ENCODE data around the gene VAMP2.

The VAMP2 gene

GRCh38 chr17:8153957-8154607 lies 8.7 kb downstream of the VAMP2 start:
- DNase-seq: peak; percentile 98

- DNase-seq: peak; percentile 89
Observed at GRCh38 chr17:8153525-8153956, 9.2 kb downstream of the VAMP2 start.

DNA sequence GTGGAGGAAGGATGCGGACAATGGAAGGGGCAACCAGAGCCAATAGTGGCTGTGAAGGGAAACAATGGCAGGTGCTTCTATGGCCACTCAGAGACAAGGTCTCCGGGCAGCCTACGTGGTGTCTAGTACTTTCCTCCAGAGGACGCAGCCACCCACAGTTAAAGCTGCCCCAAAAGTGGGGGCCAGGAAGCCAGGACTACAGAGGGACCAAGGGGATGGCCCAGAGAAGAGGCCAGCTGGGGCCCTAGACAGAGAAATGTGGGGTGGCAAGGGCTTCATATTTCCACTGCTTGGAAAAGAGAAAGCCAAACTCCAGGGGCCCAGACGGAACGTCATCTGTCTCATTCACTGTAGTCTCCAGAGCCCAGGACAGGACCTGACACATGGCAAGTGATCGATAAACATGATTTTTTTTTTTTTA lies 9.7 kb downstream of the VAMP2 start:
- DNase-seq: no peak

DNA sequence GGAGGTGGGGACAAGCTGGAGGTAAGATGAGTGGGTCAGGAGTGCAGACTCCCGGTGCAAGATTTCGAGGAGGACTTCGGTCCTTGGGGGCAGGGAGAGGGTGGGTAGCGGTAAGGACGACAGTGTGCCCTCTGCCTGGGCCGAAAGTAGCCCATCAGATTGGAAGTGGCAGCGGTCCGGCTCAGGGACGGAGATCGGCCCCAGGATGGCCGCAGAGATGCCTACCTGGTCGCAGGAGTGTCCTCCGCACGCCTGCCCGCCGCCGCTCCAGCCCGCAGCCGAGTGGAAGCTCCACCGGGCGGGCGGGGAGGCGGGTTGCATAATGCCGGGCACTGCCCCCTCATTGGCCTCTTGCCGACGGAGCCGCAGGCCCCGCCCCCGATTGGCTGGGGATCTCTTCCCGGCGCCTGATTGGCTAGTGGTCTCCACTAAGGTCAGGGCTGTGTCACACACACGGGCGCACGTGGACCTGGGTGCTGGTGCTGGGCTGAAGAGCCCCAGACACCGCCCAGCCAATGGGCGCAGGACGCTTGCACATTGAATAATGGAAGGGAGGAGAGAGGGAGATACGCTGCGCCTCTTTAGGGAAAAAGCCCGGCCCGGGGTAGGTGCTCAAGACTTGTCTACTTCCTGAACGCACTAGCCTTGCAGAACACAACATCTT lies 10.5 kb downstream of the VAMP2 start, which contains the start of gene PER1:
TSS of gene PER1 (minus strand) at position 293 of the 664 bp plus-strand sequence. CDS start 1,698 bp downstream, outside the sequence.
- peak; percentile 98 for DNase-seq

GRCh38 chr17:8151641-8152111 lies 11.1 kb downstream of the VAMP2 start:
- peak; percentile 38 for DNase-seq

DNA sequence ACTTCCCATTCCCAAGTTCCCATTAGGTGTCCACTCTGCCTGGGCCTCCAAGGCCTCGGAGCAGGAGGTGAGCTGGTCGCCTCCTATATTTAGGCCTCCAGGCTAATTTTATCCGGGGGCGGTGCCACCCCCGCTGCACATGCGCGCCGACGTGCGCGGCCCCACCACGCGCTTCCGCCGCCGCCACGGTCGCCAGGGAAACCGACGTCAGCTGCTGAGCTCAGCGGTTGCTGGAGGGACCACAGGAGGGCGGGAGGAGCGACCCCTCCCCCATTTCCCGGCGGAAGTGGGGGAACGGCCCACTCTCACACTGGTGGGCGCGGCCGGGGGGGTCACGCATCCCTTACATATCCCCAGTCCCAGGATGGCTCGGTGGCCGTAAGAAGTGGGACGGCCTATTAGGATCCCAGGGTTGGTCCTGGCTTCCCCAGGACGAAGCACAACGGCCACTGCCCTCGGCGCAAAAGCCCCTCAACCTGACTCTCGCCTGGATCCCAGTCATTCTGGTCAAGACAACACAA lies 11.6 kb downstream of the VAMP2 start:
- DNase-seq: peak; percentile 71

DNA sequence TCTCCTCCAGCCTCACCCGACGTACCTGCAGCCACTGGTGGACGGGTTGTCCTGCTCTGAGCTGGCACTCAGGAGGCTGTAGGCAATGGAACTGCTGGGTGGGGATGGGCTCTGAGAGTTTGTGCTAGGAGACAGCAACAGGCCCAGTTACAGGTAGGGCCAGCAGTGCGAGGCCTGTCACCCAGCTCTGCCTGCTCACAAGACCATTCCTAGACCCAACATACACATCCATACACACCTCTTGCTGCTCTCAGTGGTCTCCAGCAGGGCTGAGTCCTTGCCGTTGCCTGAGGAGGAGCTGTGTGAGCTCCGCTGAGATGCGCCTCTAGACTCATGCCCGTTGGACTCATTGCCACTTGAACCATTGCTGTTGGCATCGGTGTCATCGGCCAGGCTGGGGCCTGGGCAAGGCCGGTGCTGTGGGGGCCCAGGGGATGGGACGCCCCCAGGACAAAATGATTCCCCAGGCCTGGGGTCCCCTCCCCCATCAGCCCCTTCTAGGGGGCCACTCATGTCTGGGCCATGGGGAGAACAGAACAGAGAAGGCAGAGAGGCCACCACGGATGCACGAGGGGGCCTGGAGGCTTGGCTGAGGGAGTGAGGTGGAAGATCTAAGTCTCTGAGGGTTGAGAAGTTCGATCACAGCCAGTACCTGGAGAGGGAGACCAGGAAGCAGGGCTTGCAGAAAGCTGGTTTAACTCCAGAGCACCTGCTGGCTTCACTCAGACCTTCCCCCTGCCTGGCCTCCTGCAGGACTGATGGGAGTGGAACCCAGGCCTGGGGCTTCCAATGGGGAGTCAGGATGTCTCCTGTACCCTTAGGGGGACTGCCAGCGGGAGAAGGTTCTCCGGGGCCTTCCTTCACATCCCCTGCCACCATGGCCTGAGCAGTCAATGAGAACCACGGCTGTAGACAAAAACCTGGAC lies 12.3 kb downstream of the VAMP2 start:
- no peak for DNase-seq

DNA sequence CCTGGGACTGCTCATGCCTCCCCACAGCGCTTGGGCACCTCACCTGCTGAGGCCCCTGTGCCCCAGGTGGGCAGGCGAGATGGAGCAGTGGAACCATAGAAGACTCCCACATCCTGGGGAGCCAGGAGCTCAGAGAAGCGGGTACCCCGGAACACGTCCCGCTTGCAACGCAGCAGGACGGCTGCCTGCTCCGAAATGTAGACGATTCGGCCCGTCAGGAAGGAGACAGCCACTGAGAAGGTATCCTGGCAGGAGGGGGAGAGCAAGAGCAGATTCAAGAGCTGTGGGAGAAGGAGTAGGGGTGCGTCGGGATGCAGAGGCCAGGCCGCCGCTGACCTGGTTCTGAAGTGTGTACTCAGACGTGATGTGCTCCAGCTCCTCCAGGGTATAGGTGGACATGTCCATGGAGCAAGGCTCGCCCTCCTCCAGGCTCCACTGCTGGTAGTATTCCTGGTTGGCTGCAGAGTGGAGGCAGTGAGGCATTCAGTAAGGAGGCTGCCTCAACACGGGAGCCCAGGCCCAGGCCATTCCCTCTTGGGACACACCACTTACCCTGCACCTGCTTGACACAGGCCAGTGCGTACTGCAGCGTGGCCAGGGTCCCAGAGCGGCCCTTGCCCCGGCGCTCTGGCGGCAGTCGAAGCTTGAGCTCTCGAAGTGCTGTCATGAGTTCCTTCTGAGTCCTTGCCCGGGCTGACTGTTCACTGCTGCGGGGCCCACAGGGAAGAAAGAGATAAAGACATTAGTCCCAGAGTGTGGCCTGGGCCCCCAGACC lies 13.1 kb downstream of the VAMP2 start:
- DNase-seq: no peak

DNA sequence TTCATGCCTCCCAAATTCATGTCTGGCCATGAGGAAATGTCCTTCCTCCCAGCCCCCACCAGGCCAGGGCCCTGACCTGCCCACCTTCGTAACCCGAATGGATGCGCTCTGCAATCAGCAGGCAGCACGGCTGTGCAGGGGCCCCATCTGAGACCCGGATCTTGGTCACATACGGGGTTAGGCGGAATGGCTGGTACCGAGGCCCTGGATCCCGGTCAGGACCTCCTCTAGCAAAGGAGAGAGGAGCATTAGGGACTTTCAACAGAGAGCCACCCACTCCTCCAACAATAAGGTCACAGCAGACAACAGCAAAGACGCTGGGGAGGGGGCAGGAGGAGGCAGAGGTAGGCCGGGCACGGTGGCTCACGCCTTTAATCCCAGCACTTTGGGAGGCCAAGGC lies 14.2 kb downstream of the VAMP2 start:
- DNase-seq: no peak

DNA sequence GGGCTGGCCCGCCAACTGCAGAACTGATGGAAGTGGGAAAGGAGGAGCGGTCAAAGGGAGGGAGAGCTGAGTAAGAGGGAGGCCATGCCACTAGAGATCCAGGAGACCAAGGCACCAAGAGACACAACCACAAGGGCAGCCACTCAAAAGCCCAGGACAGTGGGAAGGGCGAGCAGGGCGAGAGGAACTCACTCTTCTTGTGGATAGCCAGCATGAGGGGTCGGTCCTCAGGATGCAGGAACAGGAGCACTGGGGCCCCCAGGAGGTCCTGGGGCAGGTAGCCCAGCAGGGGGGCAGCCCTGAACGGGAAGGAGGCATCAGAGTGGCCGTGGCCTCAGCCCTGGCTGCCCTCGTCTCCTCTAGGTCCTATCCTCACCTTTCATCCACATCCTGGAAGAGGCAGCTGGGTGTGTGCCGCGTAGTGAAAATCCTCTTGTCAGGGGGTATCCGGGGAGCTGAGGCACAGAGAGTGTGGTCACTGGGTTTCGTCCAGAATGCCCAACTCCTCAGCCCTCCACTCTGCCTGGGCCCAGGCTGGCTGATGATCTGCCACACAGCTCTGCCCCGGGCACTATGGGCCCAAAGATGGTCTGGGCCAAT lies 14.8 kb downstream of the VAMP2 start:
- no peak for DNase-seq

DNA sequence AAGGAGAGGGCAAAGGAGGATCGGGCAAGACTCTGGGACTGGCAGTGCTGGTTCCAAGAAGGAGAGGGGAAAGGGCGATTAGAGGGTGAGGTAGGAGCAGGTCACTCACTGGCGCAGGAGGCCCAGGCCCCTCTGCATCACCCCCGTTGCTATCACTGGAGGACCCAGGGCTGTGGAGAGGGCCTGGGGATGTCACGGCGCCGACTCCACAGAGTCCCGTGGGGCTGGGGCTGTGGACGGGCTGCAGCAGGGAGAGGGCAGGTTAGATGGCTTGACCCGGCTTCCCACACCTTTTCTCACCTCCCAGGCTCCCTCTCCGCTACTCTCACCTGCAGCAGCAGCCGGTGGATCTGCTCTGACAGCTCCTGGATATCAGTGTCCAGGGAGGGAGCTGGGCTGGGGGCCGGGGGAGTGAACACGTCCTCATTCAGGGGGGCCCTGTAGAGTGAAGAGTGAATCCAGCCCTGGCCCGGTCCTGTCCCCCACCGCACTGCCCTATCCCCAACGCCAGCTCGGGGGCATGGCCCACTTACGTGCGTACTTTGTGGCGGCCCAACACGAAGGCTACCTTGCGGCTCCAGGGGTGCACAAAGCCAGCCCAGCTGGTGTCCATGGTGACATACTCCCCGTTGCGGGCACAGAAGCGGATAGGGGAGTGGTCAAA lies 15.5 kb downstream of the VAMP2 start:
- no peak for DNase-seq

DNA sequence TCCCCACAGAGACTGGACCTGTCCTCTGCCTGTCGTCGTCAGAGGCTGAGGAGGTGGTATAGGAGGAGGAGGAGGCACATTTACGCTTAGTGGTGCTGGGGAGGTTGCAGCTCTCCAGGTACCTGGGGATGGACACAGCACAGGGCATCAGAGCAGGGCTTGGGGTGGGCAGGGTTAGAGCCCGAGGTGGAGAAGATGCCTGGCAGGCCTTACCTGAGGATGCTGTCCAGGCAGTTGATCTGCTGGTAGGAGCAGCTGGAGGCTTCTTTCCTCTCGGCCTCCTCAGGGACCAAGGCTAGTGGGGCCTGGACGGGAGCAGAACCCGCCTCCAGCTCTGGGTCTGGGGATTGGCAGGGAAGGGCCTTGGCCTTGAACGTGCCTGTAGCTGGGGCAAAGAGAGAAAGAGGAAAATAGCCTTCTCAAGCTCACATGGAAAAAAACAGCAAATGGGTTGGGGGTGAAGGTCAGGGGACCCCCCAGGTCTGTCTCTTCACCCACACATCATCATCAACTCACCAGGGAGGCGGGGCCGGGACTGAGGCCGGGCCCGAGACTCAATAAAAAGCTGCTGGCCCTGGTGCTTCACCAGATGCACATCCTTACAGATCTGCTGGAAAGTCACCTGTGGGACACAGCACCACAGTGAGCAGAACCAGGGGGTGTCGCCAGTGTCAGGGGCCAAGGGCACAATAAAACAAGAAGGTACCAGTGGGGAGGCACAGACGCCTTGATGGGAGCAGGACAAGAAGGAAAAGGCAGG lies 16.2 kb downstream of the VAMP2 start:
- DNase-seq: no peak

DNA sequence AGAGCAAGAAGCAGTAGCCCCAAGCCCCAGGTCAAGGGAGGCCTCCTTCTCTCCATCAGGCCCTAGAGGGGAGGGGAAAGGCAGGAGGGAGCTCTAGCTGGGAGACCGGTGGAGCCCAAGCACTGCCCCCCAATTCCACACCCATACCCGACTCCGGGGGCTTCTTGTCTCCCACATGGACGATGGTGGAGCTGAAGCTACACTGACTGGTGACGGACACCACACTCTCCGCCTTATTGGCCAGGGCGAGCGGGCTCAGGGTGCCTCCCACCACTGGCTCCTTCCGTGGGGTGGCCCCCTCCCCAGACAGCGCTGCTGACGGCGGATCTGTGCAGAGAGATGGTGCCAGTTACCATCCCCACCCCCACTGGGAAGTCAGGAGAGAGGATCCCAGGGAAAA lies 16.9 kb downstream of the VAMP2 start:
- no peak for DNase-seq

GRCh38 chr17:8144401-8145231 lies 18.1 kb downstream of the VAMP2 start:
- DNase-seq: no peak

DNA sequence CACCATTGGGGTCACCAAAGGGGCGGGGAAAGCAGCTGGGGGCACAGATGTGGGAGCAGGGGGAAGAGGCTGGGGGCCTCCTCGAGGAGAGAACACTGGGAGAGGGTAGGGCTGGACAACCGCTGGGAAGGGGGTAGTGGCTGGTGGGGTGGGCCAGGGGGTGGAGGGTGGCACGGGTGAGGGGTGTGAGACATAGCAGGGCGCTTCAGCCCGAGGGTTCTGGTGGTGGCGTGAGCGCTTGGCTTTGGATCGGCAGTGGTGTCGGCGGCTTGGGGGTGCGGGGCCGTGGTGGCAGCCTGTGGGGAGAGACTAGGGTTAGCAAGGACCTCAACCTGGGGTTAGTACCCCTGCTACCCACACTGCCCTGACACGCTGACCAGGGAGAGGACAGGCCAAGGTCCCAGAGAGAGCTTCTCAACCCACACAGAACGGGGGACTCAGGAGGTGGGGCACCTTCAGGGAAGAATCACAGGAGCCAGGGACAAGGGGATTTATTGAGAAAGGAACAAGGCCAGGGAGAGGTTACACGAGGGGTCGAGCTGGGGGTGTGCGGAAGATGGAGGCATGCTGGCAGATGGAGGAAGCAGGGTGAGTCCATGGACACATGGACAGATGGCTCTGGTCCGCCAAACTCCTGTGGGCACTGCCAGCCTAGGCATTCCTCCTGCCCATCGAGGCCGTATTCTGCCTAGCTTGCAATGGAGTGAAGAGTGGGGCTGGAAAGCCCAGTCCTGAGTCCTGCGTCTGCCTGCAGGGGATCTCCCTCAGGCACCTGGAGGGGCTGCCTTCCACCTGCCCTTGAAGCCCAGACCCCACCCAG lies 19.0 kb downstream of the VAMP2 start:
- DNase-seq: no peak

DNA sequence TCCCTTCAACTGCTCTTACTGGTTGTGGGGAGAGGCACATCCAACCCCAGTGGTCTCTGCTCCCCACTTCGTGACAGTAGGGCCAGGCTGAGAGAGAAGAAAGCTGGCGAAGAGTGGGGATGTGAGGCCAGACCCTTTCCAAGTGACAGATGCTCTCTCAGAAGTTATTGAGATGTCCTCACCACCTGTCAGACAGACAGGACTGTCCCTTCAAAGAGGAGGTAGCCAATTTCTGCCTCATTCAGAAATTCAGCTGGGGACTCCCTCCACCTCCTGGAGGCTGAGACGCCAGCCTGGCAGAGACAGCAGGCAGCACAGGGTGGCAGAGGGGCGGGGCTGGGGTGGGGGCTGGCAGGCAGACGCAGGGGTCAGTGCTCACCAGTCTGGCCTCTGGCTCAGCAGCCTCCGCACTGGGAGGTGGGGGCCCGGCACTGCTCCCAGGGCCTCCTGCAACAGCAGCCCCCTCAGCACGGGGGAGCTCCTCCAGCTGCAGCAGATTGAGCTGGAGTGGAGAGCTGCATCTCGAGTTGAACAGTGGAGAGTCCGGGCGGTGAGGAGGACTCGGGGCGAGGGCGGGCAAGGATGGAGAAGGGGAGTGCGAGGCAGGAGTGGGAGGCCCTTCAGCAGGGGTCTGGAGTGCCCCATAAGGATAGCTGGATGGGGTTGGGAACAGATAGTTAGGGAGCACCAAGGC lies 19.7 kb downstream of the VAMP2 start:
- no peak for DNase-seq

- DNase-seq: no peak
Observed at GRCh38 chr17:8142158-8142886, 20.4 kb downstream of the VAMP2 start.

All from hematopoietic multipotent progenitor cell treated with erythropoietin and hydrocortisone succinate and interleukin-3 and kit ligand, for 8 days (in vitro differentiated cells).